GM20000 (cell line): Measurements from ENCODE around the gene BSN.

Source experiments
- DNase-seq: peaks from one replicate; pipeline ENCODE4 v3.0.0; 2012; ENCODE audit warnings: low spot score
- CTCF ChIP-seq: IDR thresholded peaks from 2 replicates; pipeline ENCODE4 v1.5.1; 2012; ENCODE audit warnings: mild to moderate bottlenecking, control low read depth; ENCODE audit errors: extremely low read depth, missing control alignments

Gene BSN

GRCh38 chr3:49607105-49607591, 52.9 kb downstream of the BSN start:
- TF ChIP-seq CTCF: no peak
- no peak for DNase-seq

GRCh38 chr3:49607796-49608195, 53.5 kb downstream of the BSN start:
- no peak for DNase-seq
- no peak for TF ChIP-seq CTCF

- no peak for DNase-seq
- TF ChIP-seq CTCF: no peak
Measured at GRCh38 chr3:49609314-49609713, 55.0 kb downstream of the BSN start.

GRCh38 chr3:49609815-49610214, 55.5 kb downstream of the BSN start:
- no peak for DNase-seq
- no peak for TF ChIP-seq CTCF

GRCh38 chr3:49610666-49611280, 56.5 kb downstream of the BSN start:
- no peak for DNase-seq
- TF ChIP-seq CTCF: no peak

- TF ChIP-seq CTCF: no peak
- no peak for DNase-seq
Measured at GRCh38 chr3:49611291-49611690, 57.0 kb downstream of the BSN start.

GRCh38 chr3:49611719-49612118, 57.4 kb downstream of the BSN start:
- DNase-seq: no peak
- TF ChIP-seq CTCF: no peak
